Adrenal gland (tissue), 12 donors: ENCODE measurements around the gene SLC25A21. TPM values are rescaled to one million over a fixed set of nuclear protein-coding genes. Genes with fewer than 3 reads are reported as not detected.

ENCODE experiments used
- DNase-seq, 7 donors: peaks; one replicate each; pipeline ENCODE4 v3.0.0-alpha.2; 2019 to 2020
- H3K27ac ChIP-seq, 5 donors: fragments of 200-600 bp; sonication (generic) in 4 of 5; 1 replicate in 3 of 5; 2 replicates in 2 of 5; pipeline versions ENCODE4 v1.5.1 to v1.8.0; 2016 to 2020; ENCODE audit warnings: mild to moderate bottlenecking in 1 of 5
- H3K27me3 ChIP-seq: fragments of 200-600 bp; 2 replicates; pipeline ENCODE4 v1.8.0; 2021
- H3K36me3 ChIP-seq, 2 donors: fragments of 200-600 bp; replicated peaks in 1 of 2; 1 replicate in 1 of 2; 2 replicates in 1 of 2; pipeline versions ENCODE4 v1.5.1 to v1.8.0; 2018 to 2022
- H3K4me1 ChIP-seq, 2 donors: fragments of 200-600 bp; replicated peaks in 1 of 2; 1 replicate in 1 of 2; 2 replicates in 1 of 2; pipeline versions ENCODE4 v1.5.1 to v1.8.0; 2018 to 2021
- H3K4me3 ChIP-seq, 4 donors: fragments of 200-600 bp; sonication (generic) in 3 of 4; one replicate each; pipeline ENCODE4 v1.5.1; 2016 to 2018
- H3K9me3 ChIP-seq, 3 donors: fragments of 200-600 bp; sonication (generic) in 1 of 3; replicated peaks in 1 of 3; 1 replicate in 2 of 3; 2 replicates in 1 of 3; pipeline versions ENCODE4 v1.5.1 to v1.8.0; 2016 to 2021
- POLR2A ChIP-seq, 2 donors: fragments of 450-650 bp; IDR thresholded peaks; one replicate each; pipeline ENCODE4 v1.6.1; 2017; ENCODE audit warnings: antibody characterized with exemption in 2 of 2, mild to moderate bottlenecking in 2 of 2, moderate library complexity in 1 of 2
- WGBS, 4 donors: extraction: QIAGEN DNeasy Blood & Tissue Kit in 2 of 4; methylation state at CpG; one replicate each; pipeline versions ENCODE4 v1.1.5 to v1.1.7; 2013 to 2017; 5-methylcytosine and 5-hydroxymethylcytosine counted together
- intact Hi-C, 2 donors: fragments of 100-400 bp; cut with DNase I; formaldehyde crosslinking; loops; one replicate each; pipeline versions ENCODE4 v1.14.1 to v1.15.0; 2022 to 2023
- polyA plus RNA-seq, 3 donors: library from polyadenylated mRNA; stranded (reverse); fragments of 200-250 nt in 2 of 3; fragments of 350-450 nt in 1 of 3; fragmentation: Illumina TruSeq in 1 of 3; extraction: RNeasy Lipid Tissue Mini Kit (QIAGEN cat#74804) in 1 of 3; gene quantifications; one replicate each; pipeline ENCODE4 v1.2.3, GENCODE V29; 2013 to 2014
- total RNA-seq, 9 donors: library from RNA; depleted of rRNA in 4 of 9; stranded (reverse); fragments of >200 nt in 4 of 9; fragments of 120-200 nt in 1 of 9; fragmentation: NEBNext Ultra II Directional in 1 of 9; extraction: Animal tissue kit (Norgen Biotek cat#: 25700) in 1 of 9; gene quantifications; one replicate each; pipeline versions ENCODE4 v1.1.0 to v1.2.4, GENCODE V29; 2013 to 2023
- TF ChIP-seq, protein P1 (sequence below), 6 experiments: fragments of 450-650 bp in 4 of 6; fragments of 200-600 bp in 2 of 6; sonication (generic) in 1 of 6; IDR thresholded peaks; 1 replicate in 5 of 6; 2 replicates in 1 of 6; pipeline versions ENCODE4 v1.5.1 to v1.8.0; 2016 to 2021; ENCODE audit warnings: antibody characterized with exemption in 6 of 6, mild to moderate bottlenecking in 2 of 6, moderate library complexity in 1 of 6
- donor health status: healthy with polysubstance abuse.
- donor health status: Bipolar disorder and iron deficiency.
- donor health status: DM: yes; HTN: yes; CAD: no.
- donor health status: DM: no; HTN: no; CAD: no.
- donor health status: DM: no; HTN: no; CAD: no.
- donor health status: DM: yes; HTN: yes; CAD: no.

The SLC25A21 gene
- total and polyA plus RNA-seq, 12 donors = 0.14 to 3.8 (median 0.56) TPM

DNA sequence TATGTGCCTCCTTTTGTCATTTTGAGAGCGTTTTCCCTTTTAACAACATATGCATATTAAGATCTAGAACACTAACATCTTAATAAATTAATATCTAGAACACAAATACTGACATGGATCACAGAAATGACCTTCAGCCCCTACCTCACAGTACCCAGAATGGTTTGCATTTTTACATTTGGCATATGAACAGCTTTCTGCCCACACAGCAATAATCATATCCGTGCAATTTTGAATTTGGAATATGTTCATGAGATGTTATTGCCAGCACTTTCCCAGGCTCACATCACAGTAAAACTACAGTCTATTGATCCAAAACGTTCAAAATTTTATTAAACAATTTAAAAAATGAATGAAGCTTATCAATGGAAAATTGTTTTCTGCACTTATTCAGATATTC is 114.6 kb downstream of the SLC25A21 start:
- no peak for DNase-seq
- 64 to 79% (median 72%) methylated on average over 3 of the region's 3 CpGs for WGBS, 4 donors

DNA sequence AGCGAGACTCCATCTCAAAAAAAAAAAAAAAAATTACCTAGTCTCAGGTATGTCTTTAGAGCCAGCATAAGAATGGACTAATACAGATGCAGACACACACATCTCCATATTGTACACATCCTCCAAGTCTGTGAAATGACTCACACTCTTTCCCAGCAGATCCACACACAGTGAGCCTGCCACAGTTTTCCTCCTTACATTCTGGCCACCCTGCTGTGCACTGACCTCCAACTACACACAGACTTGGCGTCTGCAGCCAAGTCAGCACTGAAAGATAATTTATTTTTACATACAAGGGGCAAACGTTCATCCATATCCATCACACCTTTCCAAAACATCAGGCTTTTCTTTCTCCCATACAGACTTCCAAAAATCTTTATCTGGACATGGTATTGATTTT is 115.9 kb downstream of the SLC25A21 start:
- no peak for TF ChIP-seq POLR2A (IDR thresholded peaks at IDR 0.05)
- TF ChIP-seq, protein P1, sequence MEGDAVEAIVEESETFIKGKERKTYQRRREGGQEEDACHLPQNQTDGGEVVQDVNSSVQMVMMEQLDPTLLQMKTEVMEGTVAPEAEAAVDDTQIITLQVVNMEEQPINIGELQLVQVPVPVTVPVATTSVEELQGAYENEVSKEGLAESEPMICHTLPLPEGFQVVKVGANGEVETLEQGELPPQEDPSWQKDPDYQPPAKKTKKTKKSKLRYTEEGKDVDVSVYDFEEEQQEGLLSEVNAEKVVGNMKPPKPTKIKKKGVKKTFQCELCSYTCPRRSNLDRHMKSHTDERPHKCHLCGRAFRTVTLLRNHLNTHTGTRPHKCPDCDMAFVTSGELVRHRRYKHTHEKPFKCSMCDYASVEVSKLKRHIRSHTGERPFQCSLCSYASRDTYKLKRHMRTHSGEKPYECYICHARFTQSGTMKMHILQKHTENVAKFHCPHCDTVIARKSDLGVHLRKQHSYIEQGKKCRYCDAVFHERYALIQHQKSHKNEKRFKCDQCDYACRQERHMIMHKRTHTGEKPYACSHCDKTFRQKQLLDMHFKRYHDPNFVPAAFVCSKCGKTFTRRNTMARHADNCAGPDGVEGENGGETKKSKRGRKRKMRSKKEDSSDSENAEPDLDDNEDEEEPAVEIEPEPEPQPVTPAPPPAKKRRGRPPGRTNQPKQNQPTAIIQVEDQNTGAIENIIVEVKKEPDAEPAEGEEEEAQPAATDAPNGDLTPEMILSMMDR (IDR thresholded peaks at IDR 0.05) = no peak
- no peaks in the 10 kb centered on the region for H3K9me3 ChIP-seq
- H3K27me3 ChIP-seq = no peaks in the 10 kb centered on the region
- H3K4me1 ChIP-seq = no peaks in the 10 kb centered on the region
- H3K4me3 ChIP-seq = no peak overlapping the region
- whole genome bisulfite sequencing, 4 donors = 27 to 54% (median 48%) methylated on average over 2 to 3 of the region's 3 CpGs
- DNase-seq = no peak
- H3K36me3 ChIP-seq = no peaks in the 10 kb centered on the region
- intact Hi-C loops = no loop called here
- no peak overlapping the region for H3K27ac ChIP-seq

More for the DNA sequence above, 114.6 kb downstream of the SLC25A21 start:
- Histone ChIP-seq H3K36me3 (no peaks in the 10 kb centered on the region), H3K27me3 (no peaks in the 10 kb centered on the region), H3K4me3 (no peak overlapping the region), H3K4me1 (no peaks in the 10 kb centered on the region), H3K27ac (no peak overlapping the region), H3K9me3 (no peaks in the 10 kb centered on the region)
- TF ChIP-seq, protein P1 (IDR thresholded peaks at IDR 0.05) = no peak
- TF ChIP-seq POLR2A (IDR thresholded peaks at IDR 0.05) = no peak
- intact Hi-C loops = no loop called here

DNA sequence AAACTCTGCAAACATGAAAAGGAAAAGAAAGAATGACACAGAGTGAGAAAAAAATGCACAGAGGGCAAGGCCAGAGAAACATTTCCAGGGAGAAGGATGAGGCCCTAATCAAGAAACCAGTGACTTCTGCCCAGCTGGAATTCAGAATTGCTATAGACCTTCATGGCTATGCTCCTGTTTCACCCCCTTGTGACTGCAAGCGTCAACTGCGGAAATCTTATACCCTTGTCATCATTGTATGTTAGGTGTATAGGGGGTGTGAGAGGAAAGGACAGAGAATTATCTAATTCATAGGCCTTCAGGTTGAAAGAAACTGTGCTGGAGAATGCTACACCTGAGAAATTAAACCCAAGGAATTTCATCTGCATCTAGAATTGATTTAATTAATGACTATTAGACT is 117.5 kb downstream of the SLC25A21 start:
- TF ChIP-seq, protein P1 (IDR thresholded peaks at IDR 0.05) = no peak
- no peak for TF ChIP-seq POLR2A (IDR thresholded peaks at IDR 0.05)
- no peak for DNase-seq
- Histone ChIP-seq H3K27me3 (no peaks in the 10 kb centered on the region), H3K4me3 (no peak overlapping the region), H3K27ac (no peak overlapping the region), H3K9me3 (no peaks in the 10 kb centered on the region), H3K4me1 (no peaks in the 10 kb centered on the region), H3K36me3 (no peaks in the 10 kb centered on the region)
- 97 to 100% (median 98%) methylated on average over 2 of the region's 2 CpGs for WGBS, 4 donors
- intact Hi-C loops = no loop called here

DNA sequence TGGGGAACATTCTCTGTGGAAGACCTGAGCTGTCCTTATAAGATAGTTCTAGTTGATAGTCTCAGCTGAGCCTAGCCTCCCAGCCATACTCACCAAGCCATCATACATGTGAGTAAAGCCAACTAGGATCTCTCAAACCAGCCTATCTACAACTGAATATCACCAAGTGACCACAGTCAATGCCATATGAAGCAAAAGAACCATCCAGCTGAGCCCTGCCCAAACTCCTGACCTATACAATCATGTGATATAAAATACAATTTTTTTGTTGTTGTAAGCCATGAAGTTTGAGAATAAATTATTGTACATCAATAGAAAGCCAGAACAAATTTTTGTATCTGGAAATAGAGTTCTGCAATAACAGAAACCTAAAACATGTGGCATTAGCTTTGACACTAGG is 118.3 kb downstream of the SLC25A21 start:
- intact Hi-C loops = no loop called here

More for the DNA sequence above, 118.3 kb downstream of the SLC25A21 start:
- no peaks in the 10 kb centered on the region for H3K36me3 ChIP-seq
- no peak overlapping the region for H3K27ac ChIP-seq
- H3K4me3 ChIP-seq = no peak overlapping the region
- H3K4me1 ChIP-seq = no peaks in the 10 kb centered on the region
- H3K27me3 ChIP-seq = no peaks in the 10 kb centered on the region
- no peak for DNase-seq
- H3K9me3 ChIP-seq = no peaks in the 10 kb centered on the region
- TF ChIP-seq, protein P1 (IDR thresholded peaks at IDR 0.05) = no peak
- no peak for TF ChIP-seq POLR2A (IDR thresholded peaks at IDR 0.05)
